HG02642 (cell line): ENCODE measurements around the gene TTC9.

ENCODE experiments used
- ATAC-seq: cut with Tn5 transposase; IDR thresholded peaks from one replicate; pipeline ENCODE4 v1.9.1; 2021; ENCODE audit warnings: mild to moderate bottlenecking; ENCODE audit not compliant: unreplicated experiment, poor library complexity

Gene TTC9

GRCh38 chr14:70709726-70710382 lies 68.1 kb downstream of the TTC9 start:
- no peak for ATAC-seq

GRCh38 chr14:70711451-70711850 lies 69.7 kb downstream of the TTC9 start:
- ATAC-seq, result no peak

- no peak for ATAC-seq
These were observed 71.4 kb downstream of the TTC9 start for GRCh38 chr14:70713096-70713495.

GRCh38 chr14:70713511-70713916 lies 71.8 kb downstream of the TTC9 start:
- no peak for ATAC-seq

GRCh38 chr14:70714055-70714550 lies 72.4 kb downstream of the TTC9 start:
- ATAC-seq, result no peak

GRCh38 chr14:70716483-70716882 lies 74.8 kb downstream of the TTC9 start:
- ATAC-seq, result no peak

GRCh38 chr14:70716958-70717357 lies 75.2 kb downstream of the TTC9 start:
- ATAC-seq, result no peak

GRCh38 chr14:70718383-70719118 lies 76.8 kb downstream of the TTC9 start:
- no peak for ATAC-seq

GRCh38 chr14:70721542-70721941 lies 79.8 kb downstream of the TTC9 start:
- no peak for ATAC-seq

- no peak for ATAC-seq
These were observed 80.7 kb downstream of the TTC9 start for GRCh38 chr14:70722418-70722817.

- no peak for ATAC-seq
These were observed 81.6 kb downstream of the TTC9 start for GRCh38 chr14:70723276-70723675.

GRCh38 chr14:70724110-70724509 lies 82.4 kb downstream of the TTC9 start:
- ATAC-seq, result no peak

- ATAC-seq, result no peak
These were observed 83.2 kb downstream of the TTC9 start for GRCh38 chr14:70724944-70725343.
